Measurements from ENCODE around the gene MOGAT3.

The MOGAT3 gene

DNA sequence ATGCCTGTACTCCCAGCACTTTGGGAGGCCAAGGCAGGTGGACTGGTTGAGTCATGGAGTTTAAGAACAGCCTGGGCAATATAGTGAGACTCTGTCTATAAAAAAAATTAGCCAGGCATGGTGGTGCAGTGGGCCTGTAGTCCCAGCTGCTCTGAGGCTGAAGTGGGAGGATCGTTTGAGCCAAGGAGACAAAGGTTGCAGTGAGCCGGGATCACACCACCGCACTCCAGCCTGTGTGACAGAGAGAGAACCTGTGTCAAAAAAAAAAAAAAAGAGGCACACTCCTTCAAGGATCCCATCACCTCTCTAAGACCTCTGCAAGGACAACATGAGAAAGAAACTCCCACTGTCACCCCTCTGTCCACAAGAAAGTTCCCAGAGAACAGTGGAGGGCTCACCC, 25.2 kb downstream of the MOGAT3 start:
- Histone ChIP-seq H3K4me3 (no peak overlapping the region), H3K27ac (no peak overlapping the region)
- TF ChIP-seq CTCF (IDR thresholded peaks at IDR 0.05) = no peak
- DNase-seq (ENCODE audit: low spot score) = no peak

DNA sequence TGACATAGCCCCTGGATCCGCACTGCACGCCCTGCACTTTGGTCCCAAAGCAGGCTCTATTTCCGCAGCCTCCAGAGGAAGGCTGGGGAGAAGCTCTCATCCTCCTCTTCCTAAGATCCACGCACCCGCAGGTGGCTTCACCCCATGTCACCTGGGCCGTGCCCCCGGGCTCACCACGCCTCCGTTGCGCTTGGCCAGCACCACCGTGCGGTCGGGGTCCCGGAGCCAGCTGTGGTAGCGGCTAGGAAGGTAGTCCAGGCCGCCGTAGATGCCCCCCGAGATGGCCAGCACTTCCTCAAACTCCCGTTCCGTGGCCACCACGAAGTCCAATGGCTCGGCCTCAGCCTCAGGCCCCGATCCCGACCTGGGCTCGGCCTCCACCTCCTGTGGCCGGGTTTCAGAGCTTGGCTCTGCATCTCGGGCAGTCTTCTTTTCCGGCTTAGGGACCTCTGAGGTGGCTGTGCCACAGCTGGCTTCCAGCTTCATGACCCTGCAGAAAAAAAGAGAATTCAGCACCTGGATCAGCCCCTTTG, 26.4 kb downstream of the MOGAT3 start:
- no peak for DNase-seq (ENCODE audit: low spot score)
- H3K4me3 ChIP-seq = no peak overlapping the region
- H3K27ac ChIP-seq = no peak overlapping the region
- no peak for TF ChIP-seq CTCF (IDR thresholded peaks at IDR 0.05)

- TF ChIP-seq CTCF (IDR thresholded peaks at IDR 0.05) = no peak
- no peak for DNase-seq (ENCODE audit: low spot score)
- H3K27ac ChIP-seq = no peak overlapping the region
- no peak overlapping the region for H3K4me3 ChIP-seq
Observed at GRCh38 chr7:101173752-101174244, 27.0 kb downstream of the MOGAT3 start.

- TF ChIP-seq CTCF (IDR thresholded peaks at IDR 0.05) = no peak
- no peak overlapping the region for H3K27ac ChIP-seq
- DNase-seq (ENCODE audit: low spot score) = no peak
- H3K4me3 ChIP-seq = peak overlapping the region; percentile 61
Observed at GRCh38 chr7:101172854-101173751, 27.7 kb downstream of the MOGAT3 start.

DNA sequence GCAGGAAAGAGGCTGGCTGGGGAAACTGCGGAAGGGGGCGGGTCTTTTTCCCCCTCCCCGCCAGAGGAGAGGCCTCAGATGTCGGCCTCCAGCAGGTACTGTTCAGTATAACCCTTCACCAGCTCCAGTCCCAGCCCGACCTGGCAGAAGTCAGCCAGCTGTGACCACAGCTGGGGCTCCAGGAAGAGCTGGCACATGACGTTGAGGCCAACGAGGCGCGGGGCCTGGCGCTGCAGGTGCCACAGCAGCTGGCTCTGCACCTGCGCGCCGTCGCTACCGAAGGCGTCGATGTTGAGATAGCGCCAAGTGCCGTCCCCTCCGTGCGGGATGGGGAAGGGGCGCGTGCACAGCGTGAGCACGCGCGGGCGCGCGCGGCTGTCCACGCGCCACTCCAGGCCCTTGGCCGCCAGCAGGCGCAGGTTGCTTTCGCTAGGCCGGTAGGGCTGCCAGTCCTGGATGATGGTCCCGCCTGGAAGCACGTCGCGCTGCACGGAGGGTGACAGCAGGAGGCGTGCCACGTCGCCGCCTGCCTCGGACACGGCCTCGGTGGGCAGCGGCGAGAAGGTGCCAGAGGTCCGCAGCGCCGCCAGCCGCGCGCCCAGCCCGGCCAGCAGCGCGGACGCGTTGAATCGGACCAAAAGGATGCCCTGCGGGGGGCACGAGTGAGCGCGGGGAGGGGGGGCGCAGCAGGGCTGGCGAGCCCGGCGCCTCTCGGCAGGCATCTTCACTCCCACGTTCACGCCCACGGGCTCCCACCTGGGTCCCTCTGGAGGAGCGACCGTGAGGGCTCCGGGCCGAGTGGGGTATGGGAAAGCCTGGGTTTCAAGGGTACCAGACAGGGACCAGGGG, 28.6 kb downstream of the MOGAT3 start:
- Histone ChIP-seq H3K27ac (no peak overlapping the region), H3K4me3 (peak overlapping the region; percentile 61)
- no peak for DNase-seq (ENCODE audit: low spot score)
- TF ChIP-seq CTCF (IDR thresholded peaks at IDR 0.05) = no peak

- Histone ChIP-seq H3K27ac (no peak overlapping the region), H3K4me3 (no peak overlapping the region)
- DNase-seq (ENCODE audit: low spot score) = no peak
- TF ChIP-seq CTCF (IDR thresholded peaks at IDR 0.05) = no peak
Observed at GRCh38 chr7:101171442-101171837, 29.4 kb downstream of the MOGAT3 start.

All from coronary artery (tissue), 2 donors.